H1 (cell line): ENCODE results near the gene PRSS16. TPM values are rescaled to one million over a fixed set of nuclear protein-coding genes. Genes with fewer than 3 reads are reported as not detected.

Experiments used
- ATF3 ChIP-seq: IDR thresholded peaks from 2 replicates; pipeline ENCODE4 v1.6.1; 2011; ENCODE audit warnings: low read depth, mild to moderate bottlenecking, low read length; ENCODE audit not compliant: insufficient read depth
- CEBPB ChIP-seq: IDR thresholded peaks from 2 replicates; pipeline ENCODE4 v1.6.1; 2012; ENCODE audit warnings: low read depth, low read length
- SP1 ChIP-seq: IDR thresholded peaks from 2 replicates; pipeline ENCODE4 v1.6.1; 2011; ENCODE audit warnings: low read depth, low read length
- SP2 ChIP-seq: IDR thresholded peaks from 2 replicates; pipeline ENCODE4 v1.6.1; 2012; ENCODE audit warnings: mild to moderate bottlenecking, low read length, inconsistent platforms
- polyA plus RNA-seq, 7 experiments: library from polyadenylated mRNA; depleted of rRNA in 3 of 7; stranded (reverse) in 5 of 7; unstranded in 2 of 7; fragments of >200 nt in 5 of 7; fragments of 200-250 nt in 2 of 7; gene quantifications; 1 replicate in 5 of 7; 2 replicates in 1 of 7; 4 replicates in 1 of 7; pipeline versions ENCODE4 v1.2.1 to v1.2.3, GENCODE V29; 2011 to 2013; ENCODE audit warnings: missing spikeins in 2 of 7, mixed read lengths in 2 of 7
- total RNA-seq: library from RNA; stranded (reverse); fragmentation: NEBNext Ultra II Directional; extraction: Animal tissue kit (Norgen Biotek cat#: 25700); gene quantifications from 2 replicates; pipeline ENCODE4 v1.2.1, GENCODE V29; 2021
- TF ChIP-seq, protein P1 (sequence below): fragments of 300-600 bp; sonication (generic); IDR thresholded peaks from 2 replicates; pipeline ENCODE4 v1.7.1; 2012; ENCODE audit warnings: low read length, moderate library complexity, mild to moderate bottlenecking, inconsistent platforms; ENCODE audit not compliant: insufficient replicate concordance

PRSS16 gene
- total and polyA plus RNA-seq, 2 of the 8 experiments (the other 6 are each of a cell fraction or from before 2014, with no cell fraction given), result 20.2 to 38.9 TPM

GRCh38 chr6:27281105-27281539 lies 33.6 kb downstream of the PRSS16 start (continued):
- TF ChIP-seq, protein P1, sequence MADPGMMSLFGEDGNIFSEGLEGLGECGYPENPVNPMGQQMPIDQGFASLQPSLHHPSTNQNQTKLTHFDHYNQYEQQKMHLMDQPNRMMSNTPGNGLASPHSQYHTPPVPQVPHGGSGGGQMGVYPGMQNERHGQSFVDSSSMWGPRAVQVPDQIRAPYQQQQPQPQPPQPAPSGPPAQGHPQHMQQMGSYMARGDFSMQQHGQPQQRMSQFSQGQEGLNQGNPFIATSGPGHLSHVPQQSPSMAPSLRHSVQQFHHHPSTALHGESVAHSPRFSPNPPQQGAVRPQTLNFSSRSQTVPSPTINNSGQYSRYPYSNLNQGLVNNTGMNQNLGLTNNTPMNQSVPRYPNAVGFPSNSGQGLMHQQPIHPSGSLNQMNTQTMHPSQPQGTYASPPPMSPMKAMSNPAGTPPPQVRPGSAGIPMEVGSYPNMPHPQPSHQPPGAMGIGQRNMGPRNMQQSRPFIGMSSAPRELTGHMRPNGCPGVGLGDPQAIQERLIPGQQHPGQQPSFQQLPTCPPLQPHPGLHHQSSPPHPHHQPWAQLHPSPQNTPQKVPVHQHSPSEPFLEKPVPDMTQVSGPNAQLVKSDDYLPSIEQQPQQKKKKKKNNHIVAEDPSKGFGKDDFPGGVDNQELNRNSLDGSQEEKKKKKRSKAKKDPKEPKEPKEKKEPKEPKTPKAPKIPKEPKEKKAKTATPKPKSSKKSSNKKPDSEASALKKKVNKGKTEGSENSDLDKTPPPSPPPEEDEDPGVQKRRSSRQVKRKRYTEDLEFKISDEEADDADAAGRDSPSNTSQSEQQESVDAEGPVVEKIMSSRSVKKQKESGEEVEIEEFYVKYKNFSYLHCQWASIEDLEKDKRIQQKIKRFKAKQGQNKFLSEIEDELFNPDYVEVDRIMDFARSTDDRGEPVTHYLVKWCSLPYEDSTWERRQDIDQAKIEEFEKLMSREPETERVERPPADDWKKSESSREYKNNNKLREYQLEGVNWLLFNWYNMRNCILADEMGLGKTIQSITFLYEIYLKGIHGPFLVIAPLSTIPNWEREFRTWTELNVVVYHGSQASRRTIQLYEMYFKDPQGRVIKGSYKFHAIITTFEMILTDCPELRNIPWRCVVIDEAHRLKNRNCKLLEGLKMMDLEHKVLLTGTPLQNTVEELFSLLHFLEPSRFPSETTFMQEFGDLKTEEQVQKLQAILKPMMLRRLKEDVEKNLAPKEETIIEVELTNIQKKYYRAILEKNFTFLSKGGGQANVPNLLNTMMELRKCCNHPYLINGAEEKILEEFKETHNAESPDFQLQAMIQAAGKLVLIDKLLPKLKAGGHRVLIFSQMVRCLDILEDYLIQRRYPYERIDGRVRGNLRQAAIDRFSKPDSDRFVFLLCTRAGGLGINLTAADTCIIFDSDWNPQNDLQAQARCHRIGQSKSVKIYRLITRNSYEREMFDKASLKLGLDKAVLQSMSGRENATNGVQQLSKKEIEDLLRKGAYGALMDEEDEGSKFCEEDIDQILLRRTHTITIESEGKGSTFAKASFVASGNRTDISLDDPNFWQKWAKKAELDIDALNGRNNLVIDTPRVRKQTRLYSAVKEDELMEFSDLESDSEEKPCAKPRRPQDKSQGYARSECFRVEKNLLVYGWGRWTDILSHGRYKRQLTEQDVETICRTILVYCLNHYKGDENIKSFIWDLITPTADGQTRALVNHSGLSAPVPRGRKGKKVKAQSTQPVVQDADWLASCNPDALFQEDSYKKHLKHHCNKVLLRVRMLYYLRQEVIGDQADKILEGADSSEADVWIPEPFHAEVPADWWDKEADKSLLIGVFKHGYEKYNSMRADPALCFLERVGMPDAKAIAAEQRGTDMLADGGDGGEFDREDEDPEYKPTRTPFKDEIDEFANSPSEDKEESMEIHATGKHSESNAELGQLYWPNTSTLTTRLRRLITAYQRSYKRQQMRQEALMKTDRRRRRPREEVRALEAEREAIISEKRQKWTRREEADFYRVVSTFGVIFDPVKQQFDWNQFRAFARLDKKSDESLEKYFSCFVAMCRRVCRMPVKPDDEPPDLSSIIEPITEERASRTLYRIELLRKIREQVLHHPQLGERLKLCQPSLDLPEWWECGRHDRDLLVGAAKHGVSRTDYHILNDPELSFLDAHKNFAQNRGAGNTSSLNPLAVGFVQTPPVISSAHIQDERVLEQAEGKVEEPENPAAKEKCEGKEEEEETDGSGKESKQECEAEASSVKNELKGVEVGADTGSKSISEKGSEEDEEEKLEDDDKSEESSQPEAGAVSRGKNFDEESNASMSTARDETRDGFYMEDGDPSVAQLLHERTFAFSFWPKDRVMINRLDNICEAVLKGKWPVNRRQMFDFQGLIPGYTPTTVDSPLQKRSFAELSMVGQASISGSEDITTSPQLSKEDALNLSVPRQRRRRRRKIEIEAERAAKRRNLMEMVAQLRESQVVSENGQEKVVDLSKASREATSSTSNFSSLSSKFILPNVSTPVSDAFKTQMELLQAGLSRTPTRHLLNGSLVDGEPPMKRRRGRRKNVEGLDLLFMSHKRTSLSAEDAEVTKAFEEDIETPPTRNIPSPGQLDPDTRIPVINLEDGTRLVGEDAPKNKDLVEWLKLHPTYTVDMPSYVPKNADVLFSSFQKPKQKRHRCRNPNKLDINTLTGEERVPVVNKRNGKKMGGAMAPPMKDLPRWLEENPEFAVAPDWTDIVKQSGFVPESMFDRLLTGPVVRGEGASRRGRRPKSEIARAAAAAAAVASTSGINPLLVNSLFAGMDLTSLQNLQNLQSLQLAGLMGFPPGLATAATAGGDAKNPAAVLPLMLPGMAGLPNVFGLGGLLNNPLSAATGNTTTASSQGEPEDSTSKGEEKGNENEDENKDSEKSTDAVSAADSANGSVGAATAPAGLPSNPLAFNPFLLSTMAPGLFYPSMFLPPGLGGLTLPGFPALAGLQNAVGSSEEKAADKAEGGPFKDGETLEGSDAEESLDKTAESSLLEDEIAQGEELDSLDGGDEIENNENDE, result no peak
- TF ChIP-seq ATF3, result no peak
- TF ChIP-seq CEBPB, result no peak
- no peak for TF ChIP-seq SP1
- TF ChIP-seq SP2, result no peak
